Loucy (cell line): Measurements from ENCODE around the gene ETNK2.

Experiments
- EZH2phosphoT487 ChIP-seq: fragments of 200-600 bp; IDR thresholded peaks from 2 replicates; pipeline ENCODE4 v1.6.1; 2018; ENCODE audit warnings: antibody characterized with exemption, mild to moderate bottlenecking, moderate library complexity, borderline replicate concordance
- TF ChIP-seq, protein P1 (sequence below): fragments of 200-600 bp; sonication (generic); conservative IDR thresholded peaks from 2 replicates; pipeline ENCODE4 v1.5.1; 2014; ENCODE audit warnings: mild to moderate bottlenecking, antibody characterized with exemption, low read length

GRCh38 chr1:204081164-204081790, 70.6 kb downstream of the ETNK2 start:
- TF ChIP-seq, protein P1, sequence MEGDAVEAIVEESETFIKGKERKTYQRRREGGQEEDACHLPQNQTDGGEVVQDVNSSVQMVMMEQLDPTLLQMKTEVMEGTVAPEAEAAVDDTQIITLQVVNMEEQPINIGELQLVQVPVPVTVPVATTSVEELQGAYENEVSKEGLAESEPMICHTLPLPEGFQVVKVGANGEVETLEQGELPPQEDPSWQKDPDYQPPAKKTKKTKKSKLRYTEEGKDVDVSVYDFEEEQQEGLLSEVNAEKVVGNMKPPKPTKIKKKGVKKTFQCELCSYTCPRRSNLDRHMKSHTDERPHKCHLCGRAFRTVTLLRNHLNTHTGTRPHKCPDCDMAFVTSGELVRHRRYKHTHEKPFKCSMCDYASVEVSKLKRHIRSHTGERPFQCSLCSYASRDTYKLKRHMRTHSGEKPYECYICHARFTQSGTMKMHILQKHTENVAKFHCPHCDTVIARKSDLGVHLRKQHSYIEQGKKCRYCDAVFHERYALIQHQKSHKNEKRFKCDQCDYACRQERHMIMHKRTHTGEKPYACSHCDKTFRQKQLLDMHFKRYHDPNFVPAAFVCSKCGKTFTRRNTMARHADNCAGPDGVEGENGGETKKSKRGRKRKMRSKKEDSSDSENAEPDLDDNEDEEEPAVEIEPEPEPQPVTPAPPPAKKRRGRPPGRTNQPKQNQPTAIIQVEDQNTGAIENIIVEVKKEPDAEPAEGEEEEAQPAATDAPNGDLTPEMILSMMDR = no peak
- TF ChIP-seq EZH2phosphoT487 = no peak
